Vagina (tissue), 2 donors: Measurements from ENCODE around the gene PLEK2.

Experiments used
- POLR2AphosphoS5 ChIP-seq, 2 donors: sonication (generic); formaldehyde crosslinking; IDR thresholded peaks; one replicate each; pipeline ENCODE4 v1.9.0; 2017; ENCODE audit warnings: antibody characterized with exemption in 2 of 2, mild to moderate bottlenecking in 2 of 2, low read depth in 1 of 2; ENCODE audit not compliant: insufficient read depth in 1 of 2
- TF ChIP-seq, protein P1 (sequence below), 3 experiments: fragments of 450-650 bp in 2 of 3; fragments of 200-600 bp in 1 of 3; sonication (generic) in 1 of 3; IDR thresholded peaks; one replicate each; pipeline ENCODE4 v1.5.1; 2017 to 2019; ENCODE audit warnings: antibody characterized with exemption in 3 of 3, mild to moderate bottlenecking in 2 of 3, moderate library complexity in 2 of 3

GRCh38 chr14:67371247-67372148 lies 40.5 kb downstream of the PLEK2 start:
- TF ChIP-seq, protein P1, sequence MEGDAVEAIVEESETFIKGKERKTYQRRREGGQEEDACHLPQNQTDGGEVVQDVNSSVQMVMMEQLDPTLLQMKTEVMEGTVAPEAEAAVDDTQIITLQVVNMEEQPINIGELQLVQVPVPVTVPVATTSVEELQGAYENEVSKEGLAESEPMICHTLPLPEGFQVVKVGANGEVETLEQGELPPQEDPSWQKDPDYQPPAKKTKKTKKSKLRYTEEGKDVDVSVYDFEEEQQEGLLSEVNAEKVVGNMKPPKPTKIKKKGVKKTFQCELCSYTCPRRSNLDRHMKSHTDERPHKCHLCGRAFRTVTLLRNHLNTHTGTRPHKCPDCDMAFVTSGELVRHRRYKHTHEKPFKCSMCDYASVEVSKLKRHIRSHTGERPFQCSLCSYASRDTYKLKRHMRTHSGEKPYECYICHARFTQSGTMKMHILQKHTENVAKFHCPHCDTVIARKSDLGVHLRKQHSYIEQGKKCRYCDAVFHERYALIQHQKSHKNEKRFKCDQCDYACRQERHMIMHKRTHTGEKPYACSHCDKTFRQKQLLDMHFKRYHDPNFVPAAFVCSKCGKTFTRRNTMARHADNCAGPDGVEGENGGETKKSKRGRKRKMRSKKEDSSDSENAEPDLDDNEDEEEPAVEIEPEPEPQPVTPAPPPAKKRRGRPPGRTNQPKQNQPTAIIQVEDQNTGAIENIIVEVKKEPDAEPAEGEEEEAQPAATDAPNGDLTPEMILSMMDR (IDR thresholded peaks at IDR 0.05), result no peak
- no peak for TF ChIP-seq POLR2AphosphoS5 (IDR thresholded peaks at IDR 0.05; ENCODE audit: insufficient read depth in 1 of 2, low read depth in 1 of 2)
